Measurements from ENCODE around the gene HLA-G. TPM values are rescaled to one million over a fixed set of nuclear protein-coding genes. Genes with fewer than 3 reads are reported as not detected.

HLA-G gene
- total and polyA plus RNA-seq, 9 of the 15 experiments (the other 6 are each of a cell fraction or from before 2014, with no cell fraction given): 0.13 TPM; not detected in 8

- TF ChIP-seq SFPQ (IDR thresholded peaks at IDR 0.05; ENCODE audit: low read depth, low read length) (no peak), GTF2B (IDR thresholded peaks at IDR 0.05; ENCODE audit: extremely low read depth, insufficient read length) (no peak), MTF1 (CRISPR knock-in tag; IDR thresholded peaks at IDR 0.05; ENCODE audit: borderline replicate concordance) (no peak), ELF4 (CRISPR knock-in tag; IDR thresholded peaks at IDR 0.05) (no peak), CLOCK (CRISPR knock-in tag; IDR thresholded peaks at IDR 0.05; ENCODE audit: borderline replicate concordance) (no peak), NFATC3 (IDR thresholded peaks at IDR 0.05) (no peak), ELK1 (CRISPR knock-in tag; IDR thresholded peaks at IDR 0.05) (no peak), CCAR2 (IDR thresholded peaks at IDR 0.05; ENCODE audit: low read depth, low read length) (no peak), ZNF655 (CRISPR knock-in tag; IDR thresholded peaks at IDR 0.05) (no peak)
Measured at GRCh38 chr6:29830409-29830808, 2.8 kb downstream of the HLA-G start (continued).
